ENCODE measurements around the gene ENOX2.

ENOX2 gene

DNA sequence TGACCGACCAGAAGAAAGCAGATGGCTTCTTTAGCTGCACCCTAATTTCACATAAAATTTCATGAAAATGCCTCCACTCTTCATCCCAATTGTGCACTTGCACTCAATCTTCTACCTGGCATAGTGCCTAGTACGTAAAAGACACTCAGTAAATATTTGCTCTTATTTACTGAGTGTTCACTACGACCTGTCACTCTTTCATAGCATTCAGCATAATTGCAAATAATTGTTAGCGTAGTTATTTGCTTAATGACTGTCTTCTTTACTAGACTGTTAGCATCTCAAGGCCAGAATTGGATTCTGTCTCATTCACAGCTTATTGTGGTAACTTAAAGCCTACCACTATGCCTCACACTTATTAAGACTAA, 130.2 kb downstream of the ENOX2 start:
- ATAC-seq: no peak
- H3K9me3 Mint-ChIP-seq: no peaks in the 10 kb centered on the region
- H3K27ac Mint-ChIP-seq: no peak overlapping the region
- H3K36me3 Mint-ChIP-seq (ENCODE audit: low read depth): peaks cover 3% of the 10 kb centered on the region
- no peaks in the 10 kb centered on the region for H3K27me3 Mint-ChIP-seq
- DNase-seq: no peak
- H3K4me1 Mint-ChIP-seq: peaks cover 6% of the 10 kb centered on the region
- H3K4me3 Mint-ChIP-seq: no peak overlapping the region

- DNase-seq (no peak), ATAC-seq (no peak)
- Mint-ChIP-seq H3K9me3 (no peaks in the 10 kb centered on the region), H3K36me3 (ENCODE audit: low read depth) (peaks cover 4% of the 10 kb centered on the region), H3K4me3 (no peak overlapping the region), H3K4me1 (peaks cover 6% of the 10 kb centered on the region), H3K27me3 (no peaks in the 10 kb centered on the region), H3K27ac (no peak overlapping the region)
These were observed 130.8 kb downstream of the ENOX2 start for GRCh38 chrX:130772105-130772775.

DNA sequence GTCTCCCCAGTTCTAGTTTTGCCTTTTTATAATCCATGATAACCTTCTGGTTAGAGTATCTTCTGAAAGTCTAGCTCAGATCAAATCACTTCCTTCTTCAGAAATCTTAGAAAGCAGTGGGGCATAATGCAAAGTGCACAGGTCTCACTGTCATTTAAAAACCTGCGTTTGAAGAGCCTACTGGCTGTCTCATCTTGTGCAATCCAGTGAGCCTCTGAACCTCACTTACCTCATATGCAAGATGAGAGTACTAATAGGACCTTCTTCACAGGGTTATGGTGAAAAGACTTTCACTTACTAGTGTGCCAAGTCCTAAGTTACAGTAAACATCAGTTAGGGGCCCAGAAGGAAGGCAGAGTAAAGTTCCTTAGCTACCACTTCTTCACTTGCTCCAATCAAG, 131.4 kb downstream of the ENOX2 start:
- peaks cover 6% of the 10 kb centered on the region for H3K4me1 Mint-ChIP-seq
- no peak overlapping the region for H3K4me3 Mint-ChIP-seq
- no peaks in the 10 kb centered on the region for H3K27me3 Mint-ChIP-seq
- ATAC-seq (no peak), DNase-seq (no peak)
- H3K27ac Mint-ChIP-seq: no peak overlapping the region
- no peaks in the 10 kb centered on the region for H3K9me3 Mint-ChIP-seq
- H3K36me3 Mint-ChIP-seq (ENCODE audit: low read depth): peaks cover 4% of the 10 kb centered on the region

DNA sequence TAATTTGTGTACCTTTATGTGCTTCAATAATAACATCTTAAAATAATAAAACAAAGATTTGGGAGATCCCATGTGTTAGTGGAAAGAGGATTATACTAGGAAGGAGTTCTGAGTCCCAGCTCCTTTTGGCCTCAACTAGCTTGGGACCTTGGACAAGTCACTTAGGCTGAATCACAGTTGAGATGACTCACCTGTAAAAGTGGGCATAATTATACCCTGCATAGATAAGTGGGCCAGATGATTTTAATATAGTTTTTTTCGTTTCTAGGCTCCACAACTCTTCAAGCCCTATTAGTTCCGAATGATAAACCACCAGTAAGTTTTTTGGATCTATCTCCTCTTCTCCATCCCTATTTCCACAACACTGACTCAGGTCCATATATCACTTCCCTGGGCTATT, 131.8 kb downstream of the ENOX2 start:
- no peak overlapping the region for H3K4me3 Mint-ChIP-seq
- H3K4me1 Mint-ChIP-seq: peaks cover 6% of the 10 kb centered on the region
- H3K27me3 Mint-ChIP-seq: no peaks in the 10 kb centered on the region
- DNase-seq (no peak), ATAC-seq (no peak)
- H3K27ac Mint-ChIP-seq: no peak overlapping the region
- no peaks in the 10 kb centered on the region for H3K9me3 Mint-ChIP-seq
- peaks cover 4% of the 10 kb centered on the region for H3K36me3 Mint-ChIP-seq (ENCODE audit: low read depth)

GRCh38 chrX:130770615-130771014, 132.4 kb downstream of the ENOX2 start:
- H3K36me3 Mint-ChIP-seq (ENCODE audit: low read depth): peaks cover 4% of the 10 kb centered on the region
- ATAC-seq: peak; percentile 54
- H3K27ac Mint-ChIP-seq: no peak overlapping the region
- H3K9me3 Mint-ChIP-seq: no peaks in the 10 kb centered on the region
- H3K4me1 Mint-ChIP-seq: peaks cover 6% of the 10 kb centered on the region
- H3K27me3 Mint-ChIP-seq: no peaks in the 10 kb centered on the region
- H3K4me3 Mint-ChIP-seq: no peak overlapping the region
- no peak for DNase-seq

- Mint-ChIP-seq H3K4me1 (peaks cover 6% of the 10 kb centered on the region), H3K27me3 (no peaks in the 10 kb centered on the region), H3K4me3 (no peak overlapping the region), H3K9me3 (no peaks in the 10 kb centered on the region), H3K36me3 (ENCODE audit: low read depth) (peaks cover 4% of the 10 kb centered on the region), H3K27ac (no peak overlapping the region)
- ATAC-seq (no peak), DNase-seq (no peak)
These were observed 133.2 kb downstream of the ENOX2 start for GRCh38 chrX:130769835-130770234.

DNA sequence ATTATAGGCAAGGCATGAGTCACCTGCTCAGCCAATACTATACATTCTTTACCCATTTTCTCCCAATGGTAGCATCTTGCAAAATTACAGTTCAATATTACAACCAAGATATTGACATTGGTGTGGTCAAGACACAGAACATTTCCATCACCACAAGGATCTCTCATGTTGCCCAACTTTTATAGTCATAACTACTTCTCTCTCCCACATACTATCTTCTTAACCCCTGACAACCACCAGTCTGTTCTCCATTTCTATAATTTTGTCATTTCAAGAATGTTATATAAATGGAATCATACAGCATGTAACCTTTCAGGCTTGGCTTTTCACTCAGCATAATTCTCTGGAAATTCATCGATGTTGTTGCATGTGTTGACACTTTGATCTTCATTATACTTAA, 144.9 kb downstream of the ENOX2 start:
- peaks cover 5% of the 10 kb centered on the region for H3K36me3 Mint-ChIP-seq (ENCODE audit: low read depth)
- no peaks in the 10 kb centered on the region for H3K9me3 Mint-ChIP-seq
- DNase-seq (no peak), ATAC-seq (no peak)
- peaks cover 2% of the 10 kb centered on the region for H3K4me1 Mint-ChIP-seq
- H3K27ac Mint-ChIP-seq: no peak overlapping the region
- H3K4me3 Mint-ChIP-seq: no peak overlapping the region
- H3K27me3 Mint-ChIP-seq: no peaks in the 10 kb centered on the region

GRCh38 chrX:130756233-130756632, 146.8 kb downstream of the ENOX2 start:
- no peaks in the 10 kb centered on the region for H3K9me3 Mint-ChIP-seq
- peaks cover 5% of the 10 kb centered on the region for H3K36me3 Mint-ChIP-seq (ENCODE audit: low read depth)
- no peak overlapping the region for H3K27ac Mint-ChIP-seq
- no peak for DNase-seq
- no peak for ATAC-seq
- peaks cover 2% of the 10 kb centered on the region for H3K4me1 Mint-ChIP-seq
- H3K4me3 Mint-ChIP-seq: no peak overlapping the region
- H3K27me3 Mint-ChIP-seq: no peaks in the 10 kb centered on the region

DNA sequence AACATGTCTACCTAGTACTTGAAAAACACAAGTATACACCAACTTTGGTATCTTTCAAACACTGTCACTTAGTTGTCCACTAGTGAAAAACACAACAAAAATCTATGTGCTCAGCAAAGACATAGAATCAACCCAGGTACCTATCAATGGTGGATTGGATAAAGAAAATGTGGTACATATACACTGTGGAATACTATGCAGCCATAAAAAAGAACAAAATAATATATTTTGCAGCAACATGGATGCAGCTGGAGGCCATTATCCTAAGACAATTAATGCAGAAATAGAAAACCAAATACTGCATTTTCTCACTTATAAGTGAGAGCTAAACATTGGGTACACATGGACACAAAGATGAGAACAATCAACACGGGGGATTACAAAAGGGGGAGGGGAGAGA, 148.7 kb downstream of the ENOX2 start:
- DNase-seq: no peak
- peaks cover 2% of the 10 kb centered on the region for H3K4me1 Mint-ChIP-seq
- H3K27ac Mint-ChIP-seq: no peak overlapping the region
- H3K27me3 Mint-ChIP-seq: no peaks in the 10 kb centered on the region
- no peak overlapping the region for H3K4me3 Mint-ChIP-seq
- no peak for ATAC-seq
- H3K9me3 Mint-ChIP-seq: no peaks in the 10 kb centered on the region
- no peaks in the 10 kb centered on the region for H3K36me3 Mint-ChIP-seq (ENCODE audit: low read depth)

DNA sequence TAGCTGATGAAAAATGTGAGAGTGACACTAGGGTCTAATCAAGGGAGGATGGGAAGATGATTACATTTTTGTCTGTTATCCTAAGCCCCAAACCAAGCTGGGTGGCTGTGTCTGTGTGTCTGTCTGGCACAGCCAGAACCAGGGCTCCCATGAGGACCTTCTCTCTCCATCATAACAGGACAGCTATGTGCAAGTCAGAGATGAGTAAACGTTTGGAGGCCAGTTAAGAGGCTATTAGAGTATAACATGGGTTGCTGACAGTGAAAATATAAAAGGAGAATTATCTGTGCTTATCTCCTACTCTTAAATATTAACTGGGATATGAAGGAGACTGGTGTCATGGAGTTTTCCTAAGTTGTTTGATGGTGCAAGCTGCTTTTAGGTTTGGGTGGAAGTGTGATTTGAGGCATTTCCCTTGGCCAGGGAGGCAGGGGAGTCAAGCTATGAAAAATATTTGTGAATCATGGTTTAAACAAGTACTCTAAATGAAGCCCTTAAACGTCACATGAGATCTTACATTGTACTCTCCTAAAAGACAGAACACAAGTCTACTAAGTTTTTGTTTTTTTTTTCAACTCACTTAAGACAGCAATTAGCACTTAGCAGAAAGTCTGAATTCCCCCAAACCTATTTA, 156.2 kb downstream of the ENOX2 start:
- Mint-ChIP-seq H3K27ac (no peak overlapping the region), H3K27me3 (no peaks in the 10 kb centered on the region), H3K4me3 (no peak overlapping the region), H3K9me3 (no peaks in the 10 kb centered on the region), H3K36me3 (ENCODE audit: low read depth) (no peaks in the 10 kb centered on the region), H3K4me1 (no peaks in the 10 kb centered on the region)
- no peak for ATAC-seq
- no peak for DNase-seq

DNA sequence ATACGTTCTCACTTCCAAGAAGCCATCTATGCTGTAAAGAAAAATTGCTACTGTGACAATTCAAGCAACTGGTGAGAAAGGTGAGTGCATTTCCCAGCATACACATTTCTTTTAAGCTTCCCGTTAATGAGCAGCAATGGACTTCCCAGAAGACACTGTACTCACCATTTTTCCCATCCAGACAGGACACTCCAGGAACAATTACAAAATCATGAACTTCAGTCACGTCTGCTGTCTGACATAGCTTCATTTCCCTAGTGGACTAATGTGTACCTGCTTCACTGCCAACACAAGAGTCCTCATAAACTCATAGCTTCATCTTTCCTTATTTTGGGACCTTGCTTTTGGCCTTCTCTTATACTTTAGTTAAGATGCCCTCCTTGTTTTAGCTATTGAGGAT, 156.9 kb downstream of the ENOX2 start:
- Mint-ChIP-seq H3K27me3 (no peaks in the 10 kb centered on the region), H3K36me3 (ENCODE audit: low read depth) (peaks cover 3% of the 10 kb centered on the region), H3K9me3 (no peaks in the 10 kb centered on the region), H3K27ac (no peak overlapping the region), H3K4me1 (no peaks in the 10 kb centered on the region), H3K4me3 (no peak overlapping the region)
- DNase-seq (no peak), ATAC-seq (no peak)

- Mint-ChIP-seq H3K4me3 (no peak overlapping the region), H3K27me3 (no peaks in the 10 kb centered on the region), H3K4me1 (no peaks in the 10 kb centered on the region), H3K36me3 (ENCODE audit: low read depth) (peaks cover 3% of the 10 kb centered on the region), H3K9me3 (no peaks in the 10 kb centered on the region), H3K27ac (no peak overlapping the region)
- no peak for DNase-seq
- no peak for ATAC-seq
These were observed 161.4 kb downstream of the ENOX2 start for GRCh38 chrX:130741584-130741983.

- no peaks in the 10 kb centered on the region for H3K4me1 Mint-ChIP-seq
- no peak overlapping the region for H3K4me3 Mint-ChIP-seq
These were observed 161.9 kb downstream of the ENOX2 start for GRCh38 chrX:130741151-130741550.

GRCh38 chrX:130738638-130739195, 164.3 kb downstream of the ENOX2 start:
- Mint-ChIP-seq H3K27me3 (no peaks in the 10 kb centered on the region), H3K4me3 (no peak overlapping the region), H3K36me3 (ENCODE audit: low read depth) (peaks cover 3% of the 10 kb centered on the region), H3K4me1 (no peaks in the 10 kb centered on the region), H3K9me3 (no peaks in the 10 kb centered on the region), H3K27ac (no peak overlapping the region)
- DNase-seq (no peak), ATAC-seq (no peak)

More at GRCh38 chrX:130741151-130741550, 161.9 kb downstream of the ENOX2 start:
- H3K36me3 Mint-ChIP-seq (ENCODE audit: low read depth): peaks cover 3% of the 10 kb centered on the region
- no peaks in the 10 kb centered on the region for H3K27me3 Mint-ChIP-seq
- H3K27ac Mint-ChIP-seq: no peak overlapping the region
- no peaks in the 10 kb centered on the region for H3K9me3 Mint-ChIP-seq
- DNase-seq: no peak
- ATAC-seq: no peak

GRCh38 chrX:130734713-130735112, 168.3 kb downstream of the ENOX2 start:
- Mint-ChIP-seq H3K36me3 (ENCODE audit: low read depth) (peaks cover 6% of the 10 kb centered on the region), H3K27me3 (no peaks in the 10 kb centered on the region), H3K4me1 (no peaks in the 10 kb centered on the region), H3K9me3 (peaks cover 10% of the 10 kb centered on the region), H3K27ac (no peak overlapping the region), H3K4me3 (no peak overlapping the region)
- DNase-seq (no peak), ATAC-seq (no peak)

Measured in activated naive CD8-positive, alpha-beta T cell treated with anti-CD3 and anti-CD28 coated beads, Interleukin-2, amount 50 U/mL, for 24 hours (primary cell).